Hepatocyte (in vitro differentiated cells): ENCODE results near the gene POLR2F. TPM values are rescaled to one million over a fixed set of nuclear protein-coding genes. Genes with fewer than 3 reads are reported as not detected.

Source experiments
- DNase-seq: peaks from one replicate; pipeline ENCODE4 v3.0.0-alpha.2; 2016; ENCODE audit warnings: low spot score
- H2AFZ ChIP-seq: fragments of 200-600 bp; sonication (generic); 2 replicates; pipeline ENCODE4 v1.6.0; 2016; ENCODE audit warnings: antibody characterized with exemption, mild to moderate bottlenecking
- H3K27ac ChIP-seq: fragments of 200-600 bp; sonication (generic); 2 replicates; pipeline ENCODE4 v1.5.1; 2016; ENCODE audit warnings: mild to moderate bottlenecking
- H3K27me3 ChIP-seq: fragments of 200-600 bp; sonication (generic); 2 replicates; pipeline ENCODE4 v1.6.1; 2016
- H3K36me3 ChIP-seq: fragments of 200-600 bp; sonication (generic); replicated peaks from 2 replicates; pipeline ENCODE4 v1.5.1; 2016; ENCODE audit warnings: low read depth; ENCODE audit not compliant: insufficient read depth
- H3K4me1 ChIP-seq: fragments of 200-600 bp; sonication (generic); 2 replicates; pipeline ENCODE4 v1.5.1; 2016; ENCODE audit warnings: mild to moderate bottlenecking, moderate library complexity; ENCODE audit not compliant: insufficient read depth
- H3K4me2 ChIP-seq: fragments of 200-600 bp; sonication (generic); 2 replicates; pipeline ENCODE4 v1.6.0; 2016
- H3K4me3 ChIP-seq: fragments of 200-600 bp; sonication (generic); 2 replicates; pipeline ENCODE4 v1.5.1; 2016; ENCODE audit warnings: mild to moderate bottlenecking
- H3K79me2 ChIP-seq: fragments of 200-600 bp; sonication (generic); 2 replicates; pipeline ENCODE4 v1.6.0; 2017; ENCODE audit warnings: mild to moderate bottlenecking
- H3K9me2 ChIP-seq: fragments of 200-600 bp; sonication (generic); replicated peaks from 2 replicates; pipeline ENCODE4 v1.6.0; 2017; ENCODE audit warnings: mild to moderate bottlenecking; ENCODE audit not compliant: insufficient read depth
- H3K9me3 ChIP-seq: fragments of 200-600 bp; sonication (generic); 2 replicates; pipeline ENCODE4 v1.5.1; 2016; ENCODE audit warnings: low read depth, mild to moderate bottlenecking
- H4K20me1 ChIP-seq: fragments of 200-600 bp; sonication (generic); 2 replicates; pipeline ENCODE4 v1.6.0; 2016; ENCODE audit warnings: mild to moderate bottlenecking; ENCODE audit not compliant: insufficient read depth, poor library complexity, severe bottlenecking
- CTCF ChIP-seq: fragments of 200-600 bp; sonication (generic); IDR thresholded peaks from 2 replicates; pipeline ENCODE4 v1.5.1; 2016; ENCODE audit warnings: antibody characterized with exemption, mild to moderate bottlenecking; ENCODE audit not compliant: poor library complexity
- EZH2 ChIP-seq: fragments of 200-600 bp; sonication (generic); IDR thresholded peaks from 2 replicates; pipeline ENCODE4 v1.6.1; 2016; ENCODE audit warnings: antibody characterized with exemption, mild to moderate bottlenecking, borderline replicate concordance
- EZH2phosphoT487 ChIP-seq: fragments of 200-600 bp; sonication (generic); IDR thresholded peaks from one replicate; pipeline ENCODE4 v1.6.1; 2018; ENCODE audit warnings: antibody characterized with exemption, mild to moderate bottlenecking, low read depth, moderate library complexity; ENCODE audit not compliant: unreplicated experiment, severe bottlenecking
- WGBS: methylation state at CpG from one replicate; pipeline ENCODE4 v1.1.6; 2016; ENCODE audit warnings: low lambda C conversion rate; ENCODE audit errors: missing lambda C conversion rate; 5-methylcytosine and 5-hydroxymethylcytosine counted together
- polyA plus RNA-seq: library from polyadenylated mRNA; unstranded; fragments of >200 nt; fragmentation: Nextera tagmentation; extraction: Ambion mirVana; gene quantifications from 2 replicates; pipeline ENCODE4 v1.2.1, GENCODE V29; 2016
- total RNA-seq: library from RNA; depleted of rRNA; stranded (reverse); fragments of >200 nt; gene quantifications from 2 replicates; pipeline ENCODE4 v1.2.3, GENCODE V29; 2014

Gene POLR2F
- total and polyA plus RNA-seq, 2 experiments from 2014 or later: 59.4 to 119 TPM

DNA sequence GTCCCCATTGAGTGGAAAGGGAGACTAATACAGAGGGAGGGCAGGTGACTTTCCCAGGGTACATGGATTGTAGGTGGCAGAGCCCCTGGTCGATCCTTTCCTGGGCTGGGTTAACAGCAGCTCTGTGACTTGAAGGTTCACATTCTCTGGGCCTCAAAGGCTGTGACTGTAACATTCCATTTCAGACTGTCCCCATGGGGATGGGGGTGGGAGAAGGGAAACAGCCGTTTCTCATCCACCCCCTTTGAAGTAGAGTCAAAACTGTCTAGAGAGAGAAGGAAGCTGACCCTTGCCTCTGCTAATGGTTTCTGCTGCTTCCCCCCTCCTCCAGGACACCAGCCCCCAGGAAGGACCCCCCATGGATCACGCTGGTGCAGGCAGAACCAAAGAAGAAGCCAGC, 28.2 kb upstream of the POLR2F start:
- H3K79me2 ChIP-seq: no peaks in the 10 kb centered on the region
- no peak overlapping the region for H3K27ac ChIP-seq
- H4K20me1 ChIP-seq: no peaks in the 10 kb centered on the region
- H3K4me1 ChIP-seq: no peaks in the 10 kb centered on the region
- no peaks in the 10 kb centered on the region for H3K9me3 ChIP-seq
- H3K36me3 ChIP-seq: no peaks in the 10 kb centered on the region
- H3K9me2 ChIP-seq: no peaks in the 10 kb centered on the region
- H3K4me2 ChIP-seq: no peak overlapping the region
- WGBS: 94% methylated on average over 3 of the region's 3 CpGs
- no peaks in the 10 kb centered on the region for H3K27me3 ChIP-seq
- no peak for DNase-seq
- no peak for TF ChIP-seq EZH2phosphoT487
- TF ChIP-seq EZH2: no peak
- H3K4me3 ChIP-seq: no peak overlapping the region
- no peak overlapping the region for H2AFZ ChIP-seq

DNA sequence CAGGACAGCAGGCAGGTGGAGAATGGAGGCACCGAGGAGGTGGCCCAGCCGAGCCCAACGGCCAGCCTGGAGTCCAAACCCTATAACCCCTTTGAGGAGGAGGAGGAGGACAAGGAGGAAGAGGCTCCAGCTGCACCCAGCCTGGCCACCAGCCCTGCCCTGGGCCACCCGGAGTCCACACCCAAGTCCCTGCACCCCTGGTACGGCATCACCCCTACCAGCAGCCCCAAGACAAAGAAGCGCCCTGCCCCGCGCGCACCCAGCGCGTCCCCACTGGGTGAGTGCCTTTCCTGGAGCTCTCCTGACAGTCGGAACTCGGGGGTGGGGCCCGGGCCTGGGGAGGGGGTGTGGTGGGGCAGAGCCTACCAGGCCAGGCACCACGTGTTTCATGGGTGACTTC, 27.7 kb upstream of the POLR2F start:
- DNase-seq: no peak
- Histone ChIP-seq H4K20me1 (no peaks in the 10 kb centered on the region), H3K36me3 (no peaks in the 10 kb centered on the region), H3K9me3 (no peaks in the 10 kb centered on the region), H3K27me3 (no peaks in the 10 kb centered on the region), H3K4me2 (no peak overlapping the region), H3K9me2 (no peaks in the 10 kb centered on the region), H3K4me1 (no peaks in the 10 kb centered on the region), H3K79me2 (no peaks in the 10 kb centered on the region), H2AFZ (no peak overlapping the region), H3K27ac (no peak overlapping the region), H3K4me3 (no peak overlapping the region)
- WGBS: 99% methylated on average over 10 of the region's 15 CpGs
- TF ChIP-seq CTCF (no peak), EZH2phosphoT487 (no peak), EZH2 (no peak)

DNA sequence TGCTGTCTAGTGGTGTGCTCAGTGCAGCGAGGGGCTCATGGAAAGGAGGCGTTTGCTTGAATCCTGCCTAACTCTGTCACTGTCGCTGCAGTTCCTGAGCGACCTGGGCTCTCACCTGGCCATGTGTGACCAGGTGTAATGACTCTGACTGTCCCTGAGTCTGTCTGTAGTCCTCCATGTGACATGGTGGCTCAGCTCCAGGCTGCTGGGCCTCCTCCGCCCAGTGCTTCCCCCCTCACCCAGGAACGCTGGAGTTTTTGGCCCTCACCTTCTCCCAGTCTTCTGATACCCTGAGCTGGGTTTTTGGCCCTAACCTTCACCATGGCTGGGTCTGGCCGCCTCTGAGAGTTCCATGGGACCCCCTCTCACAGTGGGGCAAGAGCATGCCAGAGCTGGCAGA, 27.1 kb upstream of the POLR2F start:
- H3K4me2 ChIP-seq: no peak overlapping the region
- H4K20me1 ChIP-seq: no peaks in the 10 kb centered on the region
- no peaks in the 10 kb centered on the region for H3K9me2 ChIP-seq
- H3K4me3 ChIP-seq: no peak overlapping the region
- no peaks in the 10 kb centered on the region for H3K36me3 ChIP-seq
- H3K27me3 ChIP-seq: no peaks in the 10 kb centered on the region
- no peak for DNase-seq
- no peaks in the 10 kb centered on the region for H3K79me2 ChIP-seq
- H2AFZ ChIP-seq: no peak overlapping the region
- no peak for TF ChIP-seq CTCF
- TF ChIP-seq EZH2: no peak
- no peak for TF ChIP-seq EZH2phosphoT487
- WGBS: 94% methylated on average over 7 of the region's 7 CpGs
- no peaks in the 10 kb centered on the region for H3K9me3 ChIP-seq
- no peak overlapping the region for H3K27ac ChIP-seq
- no peaks in the 10 kb centered on the region for H3K4me1 ChIP-seq

DNA sequence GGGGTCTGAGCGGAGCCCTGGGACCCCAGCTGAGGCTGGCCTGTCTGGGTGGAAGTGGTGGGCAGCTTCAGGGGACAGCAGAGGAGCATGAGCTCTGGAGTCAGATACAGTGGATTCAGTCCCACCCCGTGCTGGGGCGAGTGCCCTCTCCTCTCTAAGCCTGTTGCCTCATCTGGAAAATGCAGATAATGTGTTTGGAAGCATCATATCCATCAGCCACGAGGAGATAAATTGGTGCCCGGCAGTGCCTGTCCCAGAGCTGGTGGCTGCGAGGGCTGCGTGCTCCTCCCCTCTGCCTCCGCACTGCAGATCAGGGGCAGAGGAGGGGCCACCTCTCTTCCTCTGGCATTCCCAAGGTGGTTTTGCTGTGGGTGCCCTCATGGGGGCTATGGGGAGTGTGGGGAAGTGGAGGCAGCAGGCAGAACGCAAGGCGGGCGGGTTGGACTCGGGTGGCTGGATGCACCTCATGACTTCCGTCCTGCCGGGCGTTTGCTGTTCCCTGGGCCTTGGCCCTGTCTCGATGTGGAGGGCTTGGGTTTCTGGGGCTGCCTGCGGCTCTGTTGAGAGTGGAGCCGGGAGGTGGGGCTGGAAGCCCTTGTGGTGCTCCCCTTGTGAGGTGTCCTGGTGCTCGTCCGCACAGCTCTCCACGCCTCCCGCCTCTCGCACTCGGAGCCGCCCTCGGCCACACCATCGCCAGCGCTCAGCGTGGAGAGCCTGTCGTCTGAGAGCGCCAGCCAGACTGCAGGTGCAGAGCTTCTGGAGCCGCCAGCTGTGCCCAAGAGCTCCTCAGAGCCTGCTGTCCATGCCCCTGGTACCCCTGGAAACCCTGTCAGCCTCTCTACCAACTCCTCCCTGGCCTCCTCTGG, 26.5 kb upstream of the POLR2F start:
- H3K4me2 ChIP-seq: no peak overlapping the region
- H3K4me3 ChIP-seq: no peak overlapping the region
- no peaks in the 10 kb centered on the region for H3K27me3 ChIP-seq
- TF ChIP-seq EZH2phosphoT487 (no peak), EZH2 (no peak), CTCF (no peak)
- H3K4me1 ChIP-seq: no peaks in the 10 kb centered on the region
- H3K9me2 ChIP-seq: no peaks in the 10 kb centered on the region
- no peak overlapping the region for H2AFZ ChIP-seq
- H4K20me1 ChIP-seq: no peaks in the 10 kb centered on the region
- H3K36me3 ChIP-seq: no peaks in the 10 kb centered on the region
- H3K27ac ChIP-seq: no peak overlapping the region
- 98% methylated on average over 30 of the region's 32 CpGs for WGBS
- no peaks in the 10 kb centered on the region for H3K79me2 ChIP-seq
- no peaks in the 10 kb centered on the region for H3K9me3 ChIP-seq
- no peak for DNase-seq
